ENCODE data around the gene ZNF254.

DNA sequence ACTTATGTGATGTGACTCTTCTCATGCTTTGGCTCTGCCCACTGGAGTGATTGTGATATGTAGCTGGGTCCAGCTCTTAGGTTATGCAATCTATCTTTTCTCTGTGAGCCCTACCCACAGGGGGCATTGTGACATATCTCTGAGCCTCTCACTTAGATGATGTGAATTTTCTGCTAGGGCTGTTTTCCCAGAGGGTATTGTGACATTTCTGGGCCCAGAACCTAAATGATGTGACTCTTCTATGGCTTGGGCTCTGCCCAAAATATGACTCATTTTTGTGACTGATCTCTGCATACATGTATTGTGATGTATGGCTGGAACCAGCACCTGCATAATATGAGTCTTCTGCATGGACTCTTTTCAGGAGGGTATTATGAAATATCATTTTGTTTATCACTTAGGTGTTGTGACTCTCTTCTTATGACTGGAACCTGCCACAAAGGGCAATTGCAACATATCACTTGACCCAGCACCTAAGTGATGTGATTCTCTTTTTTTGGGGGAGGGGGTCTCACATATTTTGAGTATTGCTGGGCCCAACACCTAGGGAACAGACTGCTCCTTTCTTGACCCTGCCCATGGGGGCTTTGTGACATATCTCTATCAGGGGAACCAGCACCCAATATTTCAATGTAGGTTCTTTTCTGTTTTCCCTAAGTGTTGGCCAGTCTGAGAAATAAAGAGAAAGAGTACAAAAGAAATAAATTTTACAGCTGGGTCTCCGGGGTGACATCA, 12.1 kb upstream of the ZNF254 start:
- TF ChIP-seq MEF2A (IDR thresholded peaks at IDR 0.05; ENCODE audit: insufficient read depth, low read depth, low read length) (no peak), YY1 (IDR thresholded peaks at IDR 0.05; ENCODE audit: low read depth, low read length) (no peak), BMI1 (IDR thresholded peaks at IDR 0.05; ENCODE audit: borderline replicate concordance) (no peak), POLR2AphosphoS5 (IDR thresholded peaks at IDR 0.05; ENCODE audit: low read length) (no peak), POLR2A (IDR thresholded peaks at IDR 0.05; ENCODE audit: low read depth, low read length) (no peak), FOXM1 (IDR thresholded peaks at IDR 0.05; ENCODE audit: low read depth, low read length) (no peak), NFYB (IDR thresholded peaks at IDR 0.05; ENCODE audit: insufficient read depth, low read depth, low read length) (no peak), CHD1 (IDR thresholded peaks at IDR 0.05; ENCODE audit: low read depth, low read length) (no peak), EZH2 (IDR thresholded peaks at IDR 0.05; ENCODE audit: borderline replicate concordance, control insufficient read depth, low read depth, low read length) (no peak), RCOR1 (conservative IDR thresholded peaks at IDR 0.05; ENCODE audit: low read depth, low read length) (no peak), CEBPB (IDR thresholded peaks at IDR 0.05; ENCODE audit: borderline replicate concordance in 1 of 2, low read depth in 2 of 2, low read length in 2 of 2) (no peak)
- TF ChIP-seq, protein P1, sequence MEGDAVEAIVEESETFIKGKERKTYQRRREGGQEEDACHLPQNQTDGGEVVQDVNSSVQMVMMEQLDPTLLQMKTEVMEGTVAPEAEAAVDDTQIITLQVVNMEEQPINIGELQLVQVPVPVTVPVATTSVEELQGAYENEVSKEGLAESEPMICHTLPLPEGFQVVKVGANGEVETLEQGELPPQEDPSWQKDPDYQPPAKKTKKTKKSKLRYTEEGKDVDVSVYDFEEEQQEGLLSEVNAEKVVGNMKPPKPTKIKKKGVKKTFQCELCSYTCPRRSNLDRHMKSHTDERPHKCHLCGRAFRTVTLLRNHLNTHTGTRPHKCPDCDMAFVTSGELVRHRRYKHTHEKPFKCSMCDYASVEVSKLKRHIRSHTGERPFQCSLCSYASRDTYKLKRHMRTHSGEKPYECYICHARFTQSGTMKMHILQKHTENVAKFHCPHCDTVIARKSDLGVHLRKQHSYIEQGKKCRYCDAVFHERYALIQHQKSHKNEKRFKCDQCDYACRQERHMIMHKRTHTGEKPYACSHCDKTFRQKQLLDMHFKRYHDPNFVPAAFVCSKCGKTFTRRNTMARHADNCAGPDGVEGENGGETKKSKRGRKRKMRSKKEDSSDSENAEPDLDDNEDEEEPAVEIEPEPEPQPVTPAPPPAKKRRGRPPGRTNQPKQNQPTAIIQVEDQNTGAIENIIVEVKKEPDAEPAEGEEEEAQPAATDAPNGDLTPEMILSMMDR (IDR thresholded peaks at IDR 0.05 in 2 of 3, conservative IDR thresholded peaks at IDR 0.05 in 1 of 3; ENCODE audit: control insufficient read depth in 2 of 3, extremely low read depth in 1 of 3, insufficient read depth in 1 of 3, low read depth in 3 of 3, low read length in 3 of 3), result no peak
- TF ChIP-seq, protein P2, sequence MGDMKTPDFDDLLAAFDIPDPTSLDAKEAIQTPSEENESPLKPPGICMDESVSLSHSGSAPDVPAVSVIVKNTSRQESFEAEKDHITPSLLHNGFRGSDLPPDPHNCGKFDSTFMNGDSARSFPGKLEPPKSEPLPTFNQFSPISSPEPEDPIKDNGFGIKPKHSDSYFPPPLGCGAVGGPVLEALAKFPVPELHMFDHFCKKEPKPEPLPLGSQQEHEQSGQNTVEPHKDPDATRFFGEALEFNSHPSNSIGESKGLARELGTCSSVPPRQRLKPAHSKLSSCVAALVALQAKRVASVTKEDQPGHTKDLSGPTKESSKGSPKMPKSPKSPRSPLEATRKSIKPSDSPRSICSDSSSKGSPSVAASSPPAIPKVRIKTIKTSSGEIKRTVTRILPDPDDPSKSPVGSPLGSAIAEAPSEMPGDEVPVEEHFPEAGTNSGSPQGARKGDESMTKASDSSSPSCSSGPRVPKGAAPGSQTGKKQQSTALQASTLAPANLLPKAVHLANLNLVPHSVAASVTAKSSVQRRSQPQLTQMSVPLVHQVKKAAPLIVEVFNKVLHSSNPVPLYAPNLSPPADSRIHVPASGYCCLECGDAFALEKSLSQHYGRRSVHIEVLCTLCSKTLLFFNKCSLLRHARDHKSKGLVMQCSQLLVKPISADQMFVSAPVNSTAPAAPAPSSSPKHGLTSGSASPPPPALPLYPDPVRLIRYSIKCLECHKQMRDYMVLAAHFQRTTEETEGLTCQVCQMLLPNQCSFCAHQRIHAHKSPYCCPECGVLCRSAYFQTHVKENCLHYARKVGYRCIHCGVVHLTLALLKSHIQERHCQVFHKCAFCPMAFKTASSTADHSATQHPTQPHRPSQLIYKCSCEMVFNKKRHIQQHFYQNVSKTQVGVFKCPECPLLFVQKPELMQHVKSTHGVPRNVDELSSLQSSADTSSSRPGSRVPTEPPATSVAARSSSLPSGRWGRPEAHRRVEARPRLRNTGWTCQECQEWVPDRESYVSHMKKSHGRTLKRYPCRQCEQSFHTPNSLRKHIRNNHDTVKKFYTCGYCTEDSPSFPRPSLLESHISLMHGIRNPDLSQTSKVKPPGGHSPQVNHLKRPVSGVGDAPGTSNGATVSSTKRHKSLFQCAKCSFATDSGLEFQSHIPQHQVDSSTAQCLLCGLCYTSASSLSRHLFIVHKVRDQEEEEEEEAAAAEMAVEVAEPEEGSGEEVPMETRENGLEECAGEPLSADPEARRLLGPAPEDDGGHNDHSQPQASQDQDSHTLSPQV (IDR thresholded peaks at IDR 0.05), result no peak
